IMR-90 (cell line): ENCODE results near the gene ETFB.

Experiments
- CTCF ChIP-seq: conservative IDR thresholded peaks from 2 replicates; pipeline ENCODE4 v1.5.1; 2012; ENCODE audit warnings: mild to moderate bottlenecking, low read depth, low read length, improper control_type of control experiment
- POLR2A ChIP-seq: IDR thresholded peaks from 2 replicates; pipeline ENCODE4 v1.6.1; 2012; ENCODE audit warnings: mild to moderate bottlenecking, low read depth, low read length
- USF2 ChIP-seq: fragments of 150-350 bp; IDR thresholded peaks from 2 replicates; pipeline ENCODE4 v1.6.1; 2017; ENCODE audit warnings: mild to moderate bottlenecking, antibody characterized with exemption, low read length, low read depth

- no peak for TF ChIP-seq CTCF
- no peak for TF ChIP-seq USF2
- TF ChIP-seq POLR2A, result no peak
Measured at GRCh38 chr19:51318687-51319648, 47.2 kb downstream of the ETFB start.
